Stimulated activated CD4-positive, alpha-beta T cell treated with anti-CD3 and anti-CD28 coated beads, Interleukin-4, amount 100 ng/mL, for 4 hours (primary cell): ENCODE results near the gene HOXB6.
A peak's percentile ranks its signal among the peaks of the same experiment; 100 is the strongest.

Experiments used
- DNase-seq, 2 experiments: peaks; one replicate each; pipeline ENCODE4 v3.0.0-alpha.2; 2020

HOXB6 gene

DNA sequence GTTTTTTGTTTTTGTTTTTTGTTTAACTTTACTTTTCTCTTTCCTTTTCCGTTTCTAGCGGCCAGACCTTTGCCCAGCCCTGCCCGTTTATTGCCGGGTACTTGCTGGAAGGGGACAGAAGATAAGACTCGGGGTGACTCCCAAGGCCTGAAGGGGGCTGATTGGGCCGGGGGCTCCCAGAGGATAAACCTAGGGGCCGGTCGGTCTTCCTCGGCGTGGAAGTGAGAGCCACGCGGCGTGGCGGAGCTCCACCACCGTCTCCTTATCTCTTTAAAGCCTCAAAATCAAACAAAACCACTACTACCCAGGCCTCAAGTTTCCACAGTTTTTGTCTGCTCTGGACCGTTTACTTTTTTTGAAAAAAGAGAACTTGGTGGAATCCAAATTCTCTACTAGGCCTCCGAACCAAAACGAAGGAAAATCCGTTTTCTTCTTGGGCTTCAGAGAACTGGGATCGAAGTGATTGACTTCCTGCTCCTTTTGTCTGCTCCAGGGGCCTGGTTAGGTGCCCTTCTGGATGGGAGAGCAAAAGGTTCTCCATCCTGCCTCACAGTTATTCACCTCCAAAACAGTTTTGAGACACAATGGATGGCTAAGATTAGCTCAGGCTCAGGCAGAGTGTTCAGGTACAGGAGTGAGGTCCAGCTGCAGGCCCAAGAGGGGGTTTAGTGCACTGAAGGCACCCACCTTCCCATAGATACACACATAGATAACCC is 29.9 kb upstream of the HOXB6 start:
- no peak for DNase-seq

DNA sequence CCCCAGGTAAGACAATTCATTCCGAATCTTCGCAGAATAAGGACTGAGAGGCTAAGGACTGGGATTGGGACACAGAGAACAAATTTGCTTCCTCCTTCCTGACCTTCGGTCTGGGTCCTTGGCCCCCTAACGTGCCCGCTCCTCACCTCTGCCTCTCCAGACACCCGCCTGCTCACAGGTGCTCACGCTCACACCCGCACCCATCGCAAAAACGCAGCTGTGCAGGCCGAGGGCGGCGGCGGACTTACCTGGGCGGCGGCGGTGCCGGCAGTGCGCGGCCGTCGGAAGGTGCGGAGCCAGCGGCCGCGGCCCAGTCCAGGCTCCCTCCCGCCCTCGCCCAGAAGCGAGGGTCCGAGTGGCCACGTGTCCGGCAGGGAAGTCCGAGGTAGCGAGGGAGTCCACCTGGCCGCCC is 28.5 kb upstream of the HOXB6 start:
- no peak for DNase-seq

DNA sequence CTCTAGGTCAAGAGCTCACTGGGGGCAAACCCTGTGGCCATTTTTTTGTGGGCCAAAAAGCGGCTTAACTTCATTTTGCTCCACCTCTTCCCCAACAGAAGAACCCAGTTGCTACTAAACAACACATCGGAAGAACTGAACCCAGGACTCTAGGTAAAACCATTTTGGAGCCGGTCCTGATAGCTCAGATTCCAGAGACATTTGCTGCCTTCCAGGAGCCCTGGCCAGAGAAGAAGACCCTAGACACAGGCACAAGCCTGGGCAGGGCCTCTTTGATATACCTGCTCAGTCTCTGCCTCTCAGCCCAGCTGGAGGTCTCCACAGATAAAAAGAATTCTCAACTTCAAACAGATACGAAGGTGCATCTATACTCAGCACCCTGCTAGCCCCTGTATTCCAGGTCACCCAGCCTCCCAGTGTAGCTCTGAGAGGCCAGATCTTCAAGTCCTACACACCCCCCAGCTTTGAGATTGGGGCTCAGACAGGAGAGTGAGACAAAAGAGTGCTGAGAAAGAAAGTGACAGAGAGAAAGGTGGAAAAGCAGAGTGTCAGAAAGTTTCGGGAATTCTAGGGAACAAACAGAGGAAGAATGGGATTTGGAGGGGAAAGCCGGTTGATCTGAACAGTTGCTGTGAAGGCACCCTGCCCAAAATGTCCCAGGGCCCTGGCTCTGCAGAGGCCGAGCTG is 27.9 kb upstream of the HOXB6 start:
- DNase-seq: no peak

DNA sequence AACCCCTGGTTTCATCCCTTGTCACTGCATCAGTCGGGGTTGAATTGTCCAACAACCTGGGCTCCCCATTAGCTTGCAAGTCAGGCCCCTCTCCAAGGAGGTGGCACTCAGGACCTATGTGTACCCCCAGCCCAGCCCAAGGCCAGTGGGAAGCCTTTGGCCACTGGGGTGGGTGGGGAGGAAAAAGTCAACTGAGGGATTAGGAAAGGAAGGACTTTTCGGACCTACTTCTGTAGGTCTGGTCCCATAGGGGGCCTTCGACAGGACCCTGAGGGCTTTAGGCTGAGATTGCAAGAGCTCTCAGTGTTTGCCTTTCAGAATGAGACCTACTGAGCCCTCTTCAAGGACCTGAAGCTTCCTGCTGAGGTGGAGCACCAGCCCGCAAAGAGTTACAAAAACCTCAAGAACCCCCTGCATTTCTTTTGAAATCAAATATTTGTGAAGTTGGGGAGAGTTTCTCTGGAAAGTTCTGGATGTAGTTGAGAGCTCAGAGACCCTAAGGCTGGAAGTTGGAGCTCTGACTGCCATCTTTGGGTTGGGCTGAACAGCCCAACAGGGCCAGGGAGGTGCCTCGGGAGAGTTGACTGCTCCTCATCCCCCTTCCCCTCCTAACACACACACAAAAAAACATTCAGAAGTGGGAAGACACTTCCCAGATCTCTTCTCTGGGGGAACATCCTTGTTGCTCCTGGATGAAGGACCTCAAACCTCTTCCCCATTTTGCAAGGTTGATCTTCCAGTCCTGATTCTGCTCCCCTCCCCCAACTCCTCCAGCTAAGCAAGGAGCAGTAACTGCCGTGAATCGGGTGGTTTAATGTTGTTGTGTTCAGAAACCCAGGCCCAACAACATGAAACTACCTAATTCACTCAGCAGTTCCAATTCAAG is 27.1 kb upstream of the HOXB6 start:
- no peak for DNase-seq

DNA sequence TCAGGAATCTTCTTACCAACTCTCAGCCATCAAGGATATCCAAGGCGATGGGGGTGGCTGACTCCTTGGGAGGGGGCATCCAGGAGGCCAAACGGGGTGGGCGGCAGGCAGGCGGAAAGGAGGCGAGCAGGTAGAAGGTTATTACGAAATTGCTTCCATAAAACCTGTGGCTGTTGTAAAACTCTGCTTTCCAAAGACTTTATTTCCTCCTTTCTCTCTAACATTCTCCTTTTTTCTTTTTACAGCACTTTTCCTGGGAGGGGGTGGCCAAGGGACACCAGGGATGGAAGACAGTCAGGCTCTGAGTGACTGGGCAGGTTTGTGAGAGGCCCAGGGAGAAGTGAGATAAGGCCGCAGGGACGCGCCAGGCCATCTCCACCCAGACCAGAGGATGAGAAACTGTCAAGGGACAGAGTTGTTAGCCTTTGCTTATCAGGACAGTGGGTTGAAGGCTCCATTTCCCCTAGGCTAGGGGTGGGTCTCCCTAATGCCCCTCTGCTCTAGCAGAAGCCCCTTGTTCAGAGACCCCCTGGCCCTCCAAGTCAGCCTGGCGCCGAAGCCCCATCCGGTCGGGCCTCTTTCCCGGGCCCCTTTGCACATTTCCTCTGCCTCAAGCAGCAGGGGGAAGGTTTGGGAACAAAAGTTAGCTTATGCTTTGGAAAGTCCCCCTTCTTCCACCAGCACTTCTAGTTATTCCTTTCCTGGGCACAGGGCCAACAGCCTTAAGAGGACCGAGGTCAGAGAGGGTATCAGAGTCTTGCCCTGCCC is 26.3 kb upstream of the HOXB6 start:
- DNase-seq: no peak

DNA sequence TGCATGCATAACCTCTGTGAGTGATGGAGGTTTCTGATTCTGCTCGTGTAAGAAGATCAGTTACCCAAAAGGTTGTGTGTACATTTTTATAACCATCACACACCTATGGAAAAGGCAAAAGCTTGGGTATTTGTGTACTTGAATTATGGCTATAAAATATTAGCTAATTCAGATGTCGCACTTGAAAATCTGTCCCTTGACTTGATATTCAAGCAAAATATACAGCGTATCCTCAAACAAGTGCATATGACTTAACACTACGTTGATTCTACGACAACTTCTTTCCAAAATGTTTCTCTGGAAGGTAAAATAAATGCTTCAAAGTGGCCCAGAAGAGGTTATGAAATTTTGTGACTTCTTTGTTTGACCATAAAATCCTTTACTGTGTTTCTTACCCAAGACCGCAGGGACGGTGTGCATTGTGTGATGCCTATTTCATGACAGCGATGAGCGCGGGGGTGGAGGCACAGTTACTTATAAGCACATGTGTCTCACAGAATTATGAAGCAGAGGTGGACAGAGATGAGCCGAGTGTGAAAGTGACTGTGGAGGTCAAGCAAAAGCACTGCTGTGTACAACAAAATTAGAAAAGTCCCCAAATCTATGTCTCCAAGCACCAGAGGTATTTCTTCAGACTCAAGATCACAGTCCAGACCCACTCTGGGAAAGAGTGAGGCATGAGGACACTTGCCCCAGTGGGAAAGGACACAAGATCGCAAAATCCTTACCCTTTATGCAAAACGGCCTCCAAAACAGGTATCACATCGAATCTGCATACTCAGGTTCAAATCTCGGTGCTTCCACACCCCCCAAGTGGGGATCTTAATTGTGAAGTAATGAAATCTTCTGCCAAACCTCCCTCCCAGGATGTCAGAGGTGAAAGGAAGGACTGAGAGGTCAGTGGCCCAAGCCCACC is 25.5 kb upstream of the HOXB6 start:
- no peak for DNase-seq

DNA sequence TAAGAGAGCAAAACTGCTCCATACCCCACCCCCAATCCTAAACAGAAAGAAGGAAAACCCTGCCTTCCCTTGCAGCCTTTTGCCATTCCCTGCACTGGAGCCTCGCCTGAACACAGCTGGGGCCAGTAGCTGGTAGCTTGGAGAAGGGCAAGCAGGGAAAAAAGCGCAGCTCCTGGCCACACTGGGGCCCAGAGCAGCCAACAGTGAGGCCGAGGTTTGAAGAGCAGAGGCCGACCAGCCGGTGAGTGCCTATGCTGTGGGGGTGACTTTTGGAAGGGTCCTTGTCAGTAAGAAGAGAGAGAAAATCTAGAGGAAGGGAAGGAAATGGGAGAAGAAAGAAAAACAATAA is 24.6 kb upstream of the HOXB6 start:
- DNase-seq: no peak

DNA sequence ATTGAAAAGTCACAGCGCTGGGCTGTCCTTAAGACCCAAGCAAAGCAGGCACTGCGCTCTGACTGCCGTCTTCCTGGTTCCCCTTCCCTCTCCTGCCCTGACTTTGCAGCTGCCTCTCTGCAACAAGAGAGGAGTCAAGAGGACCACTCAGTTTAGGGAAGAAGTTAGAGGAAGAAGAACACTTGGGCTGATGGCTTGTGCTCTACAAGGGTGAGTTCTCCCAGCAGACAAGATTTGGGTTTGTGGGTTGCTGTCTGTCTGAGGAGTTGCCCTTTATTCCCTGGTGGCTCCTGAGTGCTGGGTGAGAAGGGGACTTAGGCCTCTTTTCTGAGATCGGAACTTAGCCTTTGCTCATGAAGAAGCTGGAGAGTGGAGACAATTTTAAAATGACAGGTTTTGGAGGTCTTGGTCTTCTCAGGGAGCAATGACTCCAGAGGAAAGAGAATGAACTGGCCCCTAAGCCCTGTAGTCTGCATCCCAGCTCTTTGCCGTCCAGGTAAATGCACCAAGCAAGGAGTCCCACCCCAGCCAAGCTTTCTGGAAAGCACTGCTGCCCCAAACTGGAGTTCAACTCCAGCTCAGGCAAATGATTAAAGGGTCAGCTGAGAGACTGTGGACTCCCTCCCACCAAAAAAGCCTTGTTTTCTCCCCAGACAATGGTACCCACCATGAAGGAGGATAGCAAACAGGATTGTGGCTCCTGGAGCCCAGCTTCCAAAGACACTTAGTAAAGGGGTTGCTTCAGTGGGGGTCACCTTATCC is 24.0 kb upstream of the HOXB6 start:
- no peak for DNase-seq

DNA sequence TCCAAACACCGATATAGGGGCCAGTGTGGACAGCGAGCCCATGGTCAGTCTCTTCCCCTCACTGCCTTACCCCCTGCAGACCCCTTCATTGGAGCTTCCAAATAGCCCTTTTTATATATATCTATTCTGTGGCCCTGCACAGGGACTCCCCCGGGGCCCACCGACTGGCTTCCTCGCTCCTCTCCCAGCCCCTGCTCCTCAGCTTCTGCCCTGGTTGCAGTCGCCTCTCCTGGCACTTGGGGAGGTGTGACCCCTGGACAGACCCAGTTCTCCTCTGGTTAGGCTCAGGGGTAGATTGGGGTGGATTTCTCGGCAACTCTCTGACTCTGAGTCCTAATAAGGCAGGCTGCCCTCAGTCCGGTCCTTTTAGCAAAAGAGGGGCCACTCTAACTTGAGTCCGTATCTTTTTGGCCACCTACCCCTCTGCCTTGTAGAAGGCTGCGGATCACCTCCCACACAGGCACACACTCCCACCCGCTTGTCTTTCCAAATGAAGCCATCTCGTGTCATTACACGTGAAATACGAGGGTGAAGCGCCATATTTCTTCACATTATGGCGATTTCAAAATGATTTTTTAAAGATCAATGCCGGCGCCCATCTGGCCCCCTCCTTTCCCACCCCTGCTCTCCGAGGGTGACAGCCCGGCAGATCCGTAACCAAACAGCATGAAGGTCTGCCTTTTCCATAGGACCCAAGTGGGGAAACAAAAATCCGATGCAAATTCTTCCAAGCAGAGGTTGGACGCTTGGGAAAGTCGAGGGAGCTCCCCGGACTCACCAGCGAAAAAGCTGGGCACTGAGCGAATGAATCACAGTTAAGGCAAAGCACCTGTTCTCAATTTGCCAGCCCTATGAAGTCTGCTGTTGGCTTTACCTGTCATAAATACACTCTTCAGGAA is 23.1 kb upstream of the HOXB6 start:
- DNase-seq: no peak

DNA sequence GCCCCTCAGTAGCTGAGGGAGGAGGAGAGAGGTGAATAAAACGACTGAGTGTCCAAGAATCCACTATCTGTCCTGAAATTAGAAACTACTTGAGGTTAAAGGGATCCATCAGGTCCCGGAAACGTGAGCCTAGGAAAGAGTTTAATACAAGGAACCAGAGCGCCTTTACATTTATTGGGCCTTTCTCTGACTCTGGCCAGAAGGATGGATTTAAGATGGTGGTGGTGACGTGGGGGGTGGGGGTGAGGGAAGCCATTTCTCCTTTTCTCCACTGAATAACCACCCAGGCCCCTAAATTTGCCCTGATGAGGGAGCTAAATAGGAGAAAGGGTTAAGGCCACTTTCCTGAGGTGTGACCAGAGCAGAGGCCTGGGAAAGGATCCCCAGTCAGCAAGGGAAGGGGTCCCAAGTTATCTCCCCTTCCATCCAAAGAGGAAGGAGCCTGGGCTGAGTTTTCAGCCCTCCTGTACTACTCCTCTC is 22.4 kb upstream of the HOXB6 start:
- DNase-seq: no peak

DNA sequence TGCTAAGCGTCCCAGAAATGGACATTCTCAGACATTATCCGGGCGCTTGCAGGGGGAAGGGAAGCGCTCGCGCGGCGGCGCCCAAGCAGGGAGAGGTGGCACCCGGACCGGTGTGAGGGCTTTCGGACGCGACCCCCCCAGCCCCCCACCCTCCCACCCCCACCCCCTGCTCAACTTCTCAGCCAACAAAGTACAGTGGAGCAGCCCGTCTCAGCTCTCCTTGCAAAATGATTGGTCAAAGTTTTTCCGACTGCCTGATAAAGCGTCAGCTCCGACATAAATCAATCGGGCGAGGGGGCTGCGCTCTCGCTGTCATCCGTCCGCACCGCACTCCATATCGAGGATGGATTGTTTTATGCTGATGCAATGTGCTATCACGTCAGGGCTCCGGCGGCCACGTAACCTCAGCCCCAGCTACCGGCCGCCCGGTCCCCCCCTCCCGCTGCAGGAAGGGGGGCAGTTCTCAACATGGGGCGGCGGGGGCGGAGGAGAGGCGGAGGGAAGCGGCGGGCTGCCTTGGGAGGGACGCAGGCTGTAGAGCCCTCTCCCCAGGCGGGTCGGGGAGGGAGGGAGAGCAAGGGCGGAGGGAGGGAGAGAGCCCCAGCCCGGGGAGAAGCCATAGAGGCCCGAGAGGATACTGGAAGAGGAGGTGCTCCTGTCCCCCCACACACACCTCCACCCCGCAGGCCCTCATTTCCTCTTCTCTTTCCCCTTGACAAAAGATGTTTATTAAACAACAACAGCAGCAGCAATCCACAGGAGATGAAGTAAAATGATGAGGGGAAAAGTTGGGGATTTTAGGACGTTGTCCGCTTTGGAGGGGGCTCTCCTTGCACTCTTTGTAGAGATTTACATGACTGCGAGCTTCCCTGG is 21.7 kb upstream of the HOXB6 start, which contains the start of gene HOXB9:
Gene HOXB9 (minus strand): TSS at position 114 of the 873 bp plus-strand sequence. CDS start 89 bp downstream, at position 25.
- peak; percentile 59 to 70 for DNase-seq

DNA sequence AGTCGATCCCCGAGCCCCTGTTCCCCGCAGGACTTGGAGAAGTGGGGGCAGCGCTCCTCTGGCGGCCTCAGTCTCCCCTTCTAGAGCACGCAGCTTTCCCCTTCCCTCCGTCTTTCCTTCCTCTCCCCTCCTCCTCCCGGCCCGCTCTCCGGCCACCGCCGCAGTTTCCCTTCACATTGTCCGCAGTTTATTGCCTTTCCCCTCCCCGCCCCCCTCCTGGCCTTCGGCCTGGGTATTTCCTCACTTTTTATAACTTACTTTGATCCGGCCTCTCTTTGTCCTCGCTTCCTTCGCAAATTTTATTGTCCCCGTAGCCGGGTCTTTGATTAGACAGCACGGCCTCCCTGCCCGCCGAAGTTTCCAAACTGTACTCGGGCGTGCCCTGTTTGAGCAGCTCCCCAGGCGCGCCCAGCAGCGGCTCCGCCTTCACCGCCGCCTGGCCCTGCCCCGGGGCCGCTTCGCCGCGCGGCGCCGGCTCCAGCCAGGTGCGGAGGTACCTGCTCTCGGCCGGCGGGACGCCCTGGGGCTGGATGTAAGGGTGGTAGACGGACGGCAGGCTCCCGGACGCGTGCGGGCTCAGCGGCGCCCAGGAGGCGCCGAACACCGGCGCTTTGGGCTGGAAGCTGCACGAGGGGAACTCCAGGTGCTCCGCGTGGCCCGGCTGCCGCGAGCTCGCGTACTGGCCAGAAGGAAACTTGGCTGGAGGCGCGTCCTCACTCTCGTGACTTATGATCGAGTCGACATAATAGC is 20.9 kb upstream of the HOXB6 start:
- DNase-seq: peak; percentile 40 to 53

DNA sequence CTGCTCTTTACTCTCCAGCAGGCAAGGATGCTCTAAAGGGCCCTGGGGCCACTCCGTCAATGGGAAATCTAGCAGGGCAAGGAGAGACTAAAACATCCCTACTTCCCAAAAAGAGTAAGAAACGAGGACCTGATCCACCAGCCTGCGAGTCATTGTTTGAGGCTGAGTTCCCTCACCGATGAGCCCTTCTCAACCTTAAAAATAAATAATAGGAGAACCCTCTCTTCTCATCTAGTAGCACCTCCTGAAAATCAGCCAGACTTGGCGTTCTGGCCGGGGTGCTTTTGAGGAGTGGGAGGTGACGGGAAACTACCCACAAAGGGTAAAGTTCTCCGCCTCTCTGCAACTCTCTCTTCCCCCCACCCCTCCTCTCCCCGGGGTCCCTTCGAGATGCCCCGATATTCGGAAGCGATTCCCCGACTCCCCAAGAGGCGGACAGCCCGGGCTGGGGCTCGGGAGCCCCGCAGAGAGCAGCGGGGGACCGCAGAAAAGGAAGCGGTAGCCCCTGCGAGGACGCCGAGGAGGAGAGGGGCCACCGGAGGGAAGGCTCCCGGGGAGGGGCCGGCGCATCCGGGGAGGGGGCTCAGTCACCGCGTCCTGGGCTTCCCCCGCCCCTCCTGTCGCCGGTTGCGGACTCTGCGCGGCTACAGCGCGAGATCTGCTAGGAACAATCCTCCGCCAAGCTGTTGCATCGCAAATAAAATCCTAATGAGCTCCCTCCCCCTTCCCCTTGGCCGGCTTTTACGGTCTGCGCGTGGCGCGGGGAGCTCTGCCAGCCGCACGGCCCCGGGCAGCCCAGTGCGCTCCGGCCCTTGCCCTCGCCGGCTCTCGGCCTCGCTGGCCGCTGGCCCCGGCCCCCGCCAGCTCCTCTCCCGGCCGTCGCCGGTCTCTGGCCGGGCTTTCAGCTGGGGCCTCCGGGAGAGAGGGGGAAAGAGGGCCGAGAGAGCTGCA is 20.0 kb upstream of the HOXB6 start:
- DNase-seq: no peak

DNA sequence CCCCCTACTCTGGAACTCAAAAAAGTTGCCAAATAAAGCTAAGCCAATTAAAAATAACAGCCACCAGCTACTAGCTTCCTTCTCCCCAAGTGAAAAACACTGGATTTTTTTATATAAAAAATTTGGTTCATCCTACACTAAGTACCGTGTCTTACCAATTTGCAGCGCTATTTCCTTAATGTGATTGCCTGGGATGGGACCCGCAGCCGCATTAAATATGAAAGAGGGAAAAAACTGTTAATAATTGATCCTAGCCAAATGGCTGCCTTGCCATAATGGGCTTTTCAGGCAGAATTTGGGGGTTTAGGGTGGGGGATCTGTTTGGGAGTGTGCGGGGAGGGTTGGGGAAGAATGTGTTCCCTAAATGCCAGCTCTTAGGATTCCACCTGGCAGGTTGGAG is 19.3 kb upstream of the HOXB6 start:
- no peak for DNase-seq

DNA sequence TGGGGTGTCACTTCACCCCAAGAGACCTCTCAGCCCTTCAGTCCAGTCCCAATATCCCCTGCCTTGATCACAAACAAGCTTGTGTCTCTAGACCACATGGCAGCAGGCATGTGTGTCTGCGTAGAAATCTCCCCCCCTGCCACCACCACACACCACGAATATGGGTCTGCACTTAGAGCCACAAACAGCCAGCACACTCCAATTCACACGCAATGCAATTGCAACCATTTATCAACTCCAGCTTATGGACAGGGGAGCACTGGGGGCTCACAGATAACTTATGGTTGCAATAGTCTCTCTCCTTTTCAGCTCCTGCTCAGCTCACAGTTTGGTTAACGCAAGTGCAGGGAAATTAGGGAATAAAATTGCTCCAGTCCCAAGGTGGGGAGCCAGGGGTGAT is 18.8 kb upstream of the HOXB6 start:
- no peak for DNase-seq

DNA sequence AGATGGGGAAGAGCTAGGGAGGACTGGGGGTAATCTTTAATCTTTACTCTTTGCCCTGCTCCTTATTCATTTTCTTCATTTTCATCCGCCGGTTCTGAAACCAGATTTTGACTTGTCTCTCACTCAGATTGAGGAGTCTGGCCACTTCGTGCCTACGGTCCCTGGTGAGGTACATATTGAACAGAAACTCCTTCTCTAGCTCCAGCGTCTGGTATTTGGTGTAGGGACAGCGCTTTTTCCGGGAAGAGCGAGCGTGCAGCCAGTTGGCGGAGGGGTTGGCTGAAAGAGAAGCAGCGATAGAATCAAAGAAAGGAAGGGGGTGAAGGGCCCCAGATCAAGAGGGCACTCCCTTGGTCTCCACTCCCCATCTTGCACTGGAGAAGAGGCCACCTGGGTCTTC is 18.1 kb upstream of the HOXB6 start:
- DNase-seq: no peak
